ENCODE measurements around the gene SLC10A3.

DNA sequence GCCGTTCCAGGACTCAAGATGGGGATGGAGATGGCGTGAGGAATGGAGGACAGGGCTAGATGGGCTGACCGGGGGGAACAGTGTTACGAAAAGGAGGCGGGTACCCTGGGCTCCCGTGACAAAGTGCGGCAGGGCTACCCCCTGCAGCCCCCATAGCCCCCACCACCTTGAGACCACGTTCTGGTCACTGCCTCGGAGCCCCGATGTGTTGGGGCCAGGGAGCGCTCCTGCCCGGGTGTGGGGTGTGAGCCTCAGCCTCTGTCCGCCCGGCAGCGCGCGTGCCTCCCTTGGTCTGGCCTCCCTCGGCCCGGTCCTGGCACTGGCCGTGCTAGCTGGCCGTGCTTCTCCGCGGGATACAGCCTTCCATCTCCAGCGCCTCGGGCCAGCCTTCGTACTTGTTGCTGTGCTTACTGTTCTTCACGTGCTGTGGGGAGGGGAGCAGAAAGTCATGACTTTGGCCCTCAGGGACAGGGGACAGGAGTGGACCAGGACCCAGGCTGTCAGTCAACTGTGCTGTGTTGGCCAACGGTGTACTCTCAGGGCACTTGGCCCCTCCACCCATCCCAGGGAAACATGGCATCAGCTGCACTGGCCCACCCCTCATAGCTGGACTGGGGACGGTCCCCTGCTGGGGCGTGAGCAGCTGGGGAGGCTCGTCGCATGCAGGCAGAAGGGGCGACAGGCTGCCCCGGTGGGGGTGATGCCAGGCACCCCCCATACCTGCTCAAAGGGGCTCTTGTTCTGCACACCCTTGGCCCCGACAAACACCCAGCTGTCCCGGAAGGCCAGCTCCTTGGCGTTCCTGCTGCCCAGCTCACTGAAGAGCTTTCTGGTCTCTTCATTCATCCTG, 16.3 kb upstream of the SLC10A3 start:
- TF ChIP-seq POLR2AphosphoS5 (IDR thresholded peaks at IDR 0.05; ENCODE audit: low read depth, low read length) (no peak), TAF1 (IDR thresholded peaks at IDR 0.05; ENCODE audit: borderline replicate concordance, insufficient read depth, low read length) (no peak)

All from PFSK-1 (cell line).